WI38 (cell line): ENCODE results near the gene POU4F2.

Experiments
- H3K4me3 ChIP-seq: 2 replicates; pipeline ENCODE4 v1.5.1; 2011; ENCODE audit warnings: low read depth, mild to moderate bottlenecking, control low read depth, low read length
- CTCF ChIP-seq: IDR thresholded peaks from 2 replicates; pipeline ENCODE4 v1.5.1; 2012; ENCODE audit warnings: low read depth, mild to moderate bottlenecking, control low read depth, low read length

The POU4F2 gene

DNA sequence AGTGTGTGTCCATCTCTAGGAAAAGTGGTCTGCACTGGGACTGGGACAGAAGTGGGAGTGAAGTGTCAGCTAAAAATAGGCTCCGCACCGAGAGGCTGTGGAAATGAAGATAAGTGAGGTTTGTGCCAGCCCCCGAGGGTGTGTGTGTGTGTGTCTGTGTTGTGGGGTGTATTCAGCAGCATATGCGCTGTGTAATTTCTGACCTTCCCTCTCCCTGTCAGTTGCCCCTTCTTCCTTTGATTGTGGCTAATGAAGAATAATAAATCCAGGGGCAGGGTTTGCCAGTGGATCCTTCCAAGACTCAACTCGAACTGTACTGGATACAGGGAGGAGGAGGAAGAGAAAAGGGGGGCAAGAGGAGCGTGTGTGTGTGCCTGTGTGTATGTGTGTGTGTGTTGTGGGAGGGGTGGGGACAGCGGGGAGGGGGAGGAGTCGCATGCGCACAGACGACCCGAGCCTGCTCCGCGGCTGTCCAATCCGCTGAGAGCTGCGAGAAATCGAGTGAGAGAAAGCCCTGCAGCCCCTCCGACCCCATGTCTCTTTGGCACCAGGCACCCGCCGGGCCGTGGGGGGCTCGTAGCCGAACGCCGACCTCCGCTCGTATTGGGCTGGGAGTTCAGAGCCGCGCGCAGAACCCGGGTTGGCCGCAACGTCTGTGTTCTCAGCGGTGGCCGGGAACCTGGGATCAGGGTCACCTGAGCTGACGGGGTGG, 916 bp upstream of the POU4F2 start:
- H3K4me3 ChIP-seq: no peak overlapping the region
- TF ChIP-seq CTCF: no peak

- no peak for TF ChIP-seq CTCF
- no peak overlapping the region for H3K4me3 ChIP-seq
Measured at GRCh38 chr4:146638333-146638785, 334 bp upstream of the POU4F2 start.

DNA sequence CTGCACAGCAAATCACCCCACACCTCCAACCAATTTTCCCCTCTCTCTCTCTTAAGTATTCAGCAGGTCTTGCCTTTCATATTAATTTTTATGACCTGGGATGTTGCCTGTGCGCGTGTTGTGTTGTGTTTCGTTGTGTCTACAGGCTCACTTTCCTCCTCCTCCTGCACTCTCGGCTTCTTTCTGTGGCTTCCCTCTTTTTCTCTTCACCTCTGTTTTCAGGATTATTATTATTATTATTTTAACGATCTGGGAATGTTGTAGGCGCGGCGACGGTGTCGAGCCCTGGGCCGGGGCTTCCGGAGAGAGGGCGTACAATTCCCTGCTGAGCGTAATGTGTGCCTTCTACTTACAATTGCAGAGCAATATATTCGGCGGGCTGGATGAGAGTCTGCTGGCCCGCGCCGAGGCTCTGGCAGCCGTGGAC, 826 bp downstream of the POU4F2 start:
- no peak overlapping the region for H3K4me3 ChIP-seq
- TF ChIP-seq CTCF: no peak

DNA sequence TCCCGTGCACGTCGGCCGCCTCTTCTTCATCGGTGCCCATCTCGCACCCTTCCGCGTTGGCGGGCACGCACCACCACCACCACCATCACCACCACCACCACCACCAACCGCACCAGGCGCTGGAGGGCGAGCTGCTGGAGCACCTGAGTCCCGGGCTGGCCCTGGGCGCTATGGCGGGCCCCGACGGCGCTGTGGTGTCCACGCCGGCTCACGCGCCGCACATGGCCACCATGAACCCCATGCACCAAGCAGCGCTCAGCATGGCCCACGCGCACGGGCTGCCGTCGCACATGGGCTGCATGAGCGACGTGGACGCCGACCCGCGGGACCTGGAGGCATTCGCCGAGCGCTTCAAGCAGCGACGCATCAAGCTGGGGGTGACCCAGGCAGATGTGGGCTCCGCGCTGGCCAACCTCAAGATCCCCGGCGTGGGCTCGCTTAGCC, 1.4 kb downstream of the POU4F2 start:
- TF ChIP-seq CTCF: no peak
- no peak overlapping the region for H3K4me3 ChIP-seq

DNA sequence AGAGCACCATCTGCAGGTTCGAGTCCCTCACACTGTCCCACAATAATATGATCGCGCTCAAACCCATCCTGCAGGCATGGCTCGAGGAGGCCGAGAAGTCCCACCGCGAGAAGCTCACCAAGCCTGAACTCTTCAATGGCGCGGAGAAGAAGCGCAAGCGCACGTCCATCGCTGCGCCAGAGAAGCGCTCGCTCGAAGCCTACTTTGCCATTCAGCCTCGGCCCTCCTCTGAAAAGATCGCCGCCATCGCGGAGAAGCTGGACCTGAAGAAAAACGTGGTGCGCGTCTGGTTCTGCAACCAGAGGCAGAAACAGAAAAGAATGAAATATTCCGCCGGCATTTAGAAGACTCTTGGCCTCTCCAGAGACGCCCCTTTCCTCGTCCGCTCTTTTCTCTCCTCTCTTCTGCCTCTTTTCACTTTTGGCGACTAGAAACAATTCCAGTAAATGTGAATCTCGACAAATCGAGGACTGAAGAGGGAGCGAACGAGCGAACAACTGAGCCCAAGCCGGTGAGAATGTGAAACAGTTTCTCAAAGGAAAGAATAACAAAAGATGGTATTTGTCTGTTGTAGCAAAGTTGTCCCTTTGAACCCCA, 1.9 kb downstream of the POU4F2 start:
- no peak for TF ChIP-seq CTCF
- H3K4me3 ChIP-seq: no peak overlapping the region

- H3K4me3 ChIP-seq: no peak overlapping the region
- no peak for TF ChIP-seq CTCF
Measured at GRCh38 chr4:146641762-146642161, 3.1 kb downstream of the POU4F2 start.

GRCh38 chr4:146643812-146644401, 5.2 kb downstream of the POU4F2 start:
- H3K4me3 ChIP-seq: no peak overlapping the region
- no peak for TF ChIP-seq CTCF
